Measurements from ENCODE around the gene ATF7IP. TPM values are rescaled to one million over a fixed set of nuclear protein-coding genes. Genes with fewer than 3 reads are reported as not detected.

ATF7IP gene
- 33.0 and 38.5 TPM in 2 replicates for total RNA-seq (2014; rRNA removed; shearing (Covaris generic))

GRCh38 chr12:14365294-14366208 is at the start of gene ATF7IP:
Gene ATF7IP, plus strand, starts transcription at chr12:14365682. Its CDS starts 58,234 bp downstream, at chr12:14423916.

Other genes starting within 250 kb of the ATF7IP start
- not detected in 2 replicates for gene PLBD1, start 202.2 kb downstream of the ATF7IP start, total RNA-seq (2014; rRNA removed; shearing (Covaris generic))